CD4-positive, alpha-beta T cell treated with Interleukin-21 for 1 hour (primary cell): ENCODE measurements around the gene ATP5ME.
"Not testable (repeated sequence)": the region's sequence is repeated elsewhere in the genome, so short reads cannot be mapped to it uniquely, and the experiment has no call there.

Experiments
- DNase-seq: peaks from one replicate; pipeline ENCODE4 v3.0.0-alpha.2; 2020

The ATP5ME gene

DNA sequence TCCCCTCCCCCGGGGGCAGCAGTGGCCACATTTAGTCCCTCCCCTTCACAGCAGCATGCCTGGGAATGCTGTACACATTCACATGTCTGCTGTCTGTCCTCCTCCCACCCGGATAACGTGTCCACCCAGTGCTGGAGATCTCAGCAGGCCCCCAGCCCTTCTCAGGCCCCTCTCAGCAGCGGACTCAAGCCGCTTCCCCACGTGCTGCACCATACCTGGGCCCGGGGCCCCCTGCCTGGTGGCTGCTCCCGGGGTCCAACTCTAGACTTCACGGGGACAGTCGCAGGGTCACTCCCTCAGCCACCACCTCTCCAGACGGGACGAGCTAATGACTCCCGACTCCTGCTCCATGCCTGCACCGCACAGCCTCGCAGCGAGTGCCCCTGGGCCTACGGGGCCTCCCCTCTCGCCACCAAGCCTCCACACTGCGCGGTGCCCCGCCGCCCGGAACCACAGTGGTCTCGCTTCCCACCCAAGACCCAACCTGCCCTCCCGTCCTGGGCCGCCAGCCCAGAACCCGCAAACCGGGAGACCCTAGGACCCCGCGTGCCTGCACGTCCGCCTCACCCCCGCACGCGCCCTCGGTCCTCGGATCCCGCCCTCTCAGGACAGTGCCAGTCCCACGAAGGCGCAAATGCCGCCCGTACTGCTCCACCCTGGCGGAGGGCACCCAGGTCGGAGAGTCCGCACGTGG, 30.3 kb upstream of the ATP5ME start:
- DNase-seq: no peak

DNA sequence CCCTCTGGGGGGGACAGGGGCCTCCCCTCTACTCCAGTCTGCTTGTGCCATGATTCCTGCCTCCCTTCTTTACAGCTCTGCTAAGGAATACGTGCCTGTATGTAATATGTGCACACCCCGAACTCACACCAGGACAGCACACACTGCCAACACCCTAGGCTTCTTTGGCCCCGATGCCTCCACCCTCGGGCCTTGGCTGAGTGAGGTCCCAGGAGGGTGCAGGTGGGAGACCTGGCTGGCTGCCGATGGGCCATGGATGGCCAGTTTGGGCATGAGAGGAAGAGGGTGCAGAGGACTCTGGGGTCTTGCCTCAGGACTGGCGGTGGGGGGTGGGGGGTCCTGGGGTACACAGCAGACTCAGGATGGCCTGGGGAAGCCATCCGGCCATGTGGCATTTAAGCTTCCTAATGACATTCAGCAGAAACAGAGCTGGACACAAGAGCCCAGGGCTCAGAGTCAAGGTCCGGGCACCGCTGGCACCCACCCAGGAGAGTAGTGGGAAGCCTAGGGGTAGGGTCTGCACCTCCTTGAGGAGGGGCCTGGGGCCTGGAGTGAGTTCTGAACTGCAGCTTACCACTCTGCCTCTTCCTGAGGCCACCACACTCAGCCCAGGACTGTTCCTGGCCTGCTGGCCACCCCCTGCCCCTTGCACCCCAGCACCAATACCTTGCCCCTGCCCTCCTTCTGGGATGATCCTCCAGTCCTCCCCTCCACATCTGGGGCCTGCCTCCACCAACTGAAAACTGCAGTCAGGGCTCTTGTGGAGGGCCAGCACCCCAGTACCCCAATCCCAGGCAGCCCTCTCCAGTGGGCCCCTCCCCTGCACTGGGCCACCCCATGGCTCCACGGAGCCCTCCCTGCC, 29.5 kb upstream of the ATP5ME start:
- DNase-seq: no peak

DNA sequence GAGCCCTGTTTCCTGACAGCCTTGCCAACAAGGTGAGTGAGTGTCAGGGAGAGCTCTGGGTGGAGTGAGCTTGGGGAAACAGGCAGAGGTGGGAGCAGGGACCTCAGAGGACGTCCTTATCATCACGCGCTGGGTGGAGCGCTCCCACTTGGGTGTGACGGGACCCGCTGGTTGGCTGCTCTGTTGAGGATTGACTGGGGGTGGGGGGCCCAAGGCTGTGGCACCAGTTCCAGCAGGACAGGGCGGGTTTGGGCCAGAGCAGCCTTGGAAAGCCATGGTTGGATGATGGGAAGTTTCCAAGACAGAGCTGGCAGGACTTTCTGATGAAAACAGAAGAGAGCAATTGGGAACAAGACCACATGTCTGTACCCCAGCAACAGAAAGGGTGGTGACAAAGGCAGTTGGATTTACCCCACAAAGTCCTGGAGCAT, 28.6 kb upstream of the ATP5ME start:
- DNase-seq: no peak

DNA sequence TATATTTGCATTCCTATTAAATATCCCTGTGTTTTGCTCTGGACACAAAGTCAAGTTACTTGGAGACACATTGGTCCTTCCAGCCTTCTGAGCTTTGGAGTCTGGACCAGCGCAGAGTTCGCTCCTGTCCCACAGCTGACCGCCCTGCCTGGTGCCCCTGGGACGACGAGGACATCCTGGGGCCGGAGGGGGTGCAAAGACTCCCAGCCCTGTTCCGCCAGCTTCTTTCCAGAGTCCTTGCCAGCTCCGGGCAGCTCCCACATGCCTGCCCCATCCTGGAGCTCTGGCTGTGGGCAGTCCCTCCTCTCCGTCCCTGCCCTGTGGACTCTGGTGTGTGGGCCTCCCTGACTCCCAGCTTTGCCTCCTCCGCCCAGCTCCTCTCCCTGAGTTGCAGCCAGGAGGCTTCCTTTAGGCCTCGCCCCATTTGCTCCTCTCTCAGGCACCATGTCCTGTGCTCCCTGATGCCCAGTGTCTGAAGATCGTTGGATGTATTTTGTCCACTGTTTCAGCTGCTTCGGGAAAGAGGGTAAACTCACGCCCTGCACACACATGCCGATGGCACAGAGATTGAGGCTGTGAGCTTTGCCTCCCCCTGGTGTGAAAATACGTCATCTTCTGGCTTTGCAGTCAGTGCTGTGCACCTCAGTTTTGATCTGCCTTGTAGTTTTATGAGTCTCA, 26.6 kb upstream of the ATP5ME start:
- no peak for DNase-seq

DNA sequence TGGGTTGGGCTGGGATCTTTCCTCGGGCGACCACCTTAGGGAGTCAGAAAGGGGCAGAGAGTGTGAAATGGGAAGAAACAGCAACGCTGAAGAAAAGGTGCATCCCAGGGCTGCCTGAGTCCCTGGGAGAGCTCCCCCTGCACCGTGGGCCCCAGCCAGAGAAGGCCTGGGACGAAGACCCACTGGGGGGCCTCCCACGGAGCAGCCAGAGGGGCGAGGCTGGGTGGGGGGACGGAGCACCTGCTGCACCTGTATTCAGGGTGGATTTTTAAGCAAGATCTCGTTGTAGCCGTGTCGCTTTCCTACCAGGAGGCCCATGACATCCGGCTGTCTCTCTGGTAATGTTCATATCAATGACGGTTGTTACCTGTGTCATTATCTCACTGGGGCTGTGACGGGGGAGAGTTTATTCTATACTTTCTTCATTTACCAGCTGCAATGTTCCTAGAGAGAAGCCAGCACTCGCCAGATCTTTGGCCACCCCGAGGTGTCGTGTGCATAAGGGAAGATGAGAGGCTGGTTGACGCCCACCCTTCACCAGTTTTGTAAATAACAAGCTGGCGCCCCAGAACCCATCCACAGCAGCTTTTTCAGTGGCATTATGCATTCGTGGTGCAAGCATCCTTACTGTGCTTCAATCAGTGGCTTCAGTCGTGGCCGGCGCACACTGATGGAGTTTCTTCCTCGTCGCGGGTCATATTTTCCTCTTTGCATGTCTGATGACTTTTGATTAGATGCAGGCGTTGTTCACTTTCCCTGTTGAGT, 25.9 kb upstream of the ATP5ME start:
- DNase-seq: no peak

DNA sequence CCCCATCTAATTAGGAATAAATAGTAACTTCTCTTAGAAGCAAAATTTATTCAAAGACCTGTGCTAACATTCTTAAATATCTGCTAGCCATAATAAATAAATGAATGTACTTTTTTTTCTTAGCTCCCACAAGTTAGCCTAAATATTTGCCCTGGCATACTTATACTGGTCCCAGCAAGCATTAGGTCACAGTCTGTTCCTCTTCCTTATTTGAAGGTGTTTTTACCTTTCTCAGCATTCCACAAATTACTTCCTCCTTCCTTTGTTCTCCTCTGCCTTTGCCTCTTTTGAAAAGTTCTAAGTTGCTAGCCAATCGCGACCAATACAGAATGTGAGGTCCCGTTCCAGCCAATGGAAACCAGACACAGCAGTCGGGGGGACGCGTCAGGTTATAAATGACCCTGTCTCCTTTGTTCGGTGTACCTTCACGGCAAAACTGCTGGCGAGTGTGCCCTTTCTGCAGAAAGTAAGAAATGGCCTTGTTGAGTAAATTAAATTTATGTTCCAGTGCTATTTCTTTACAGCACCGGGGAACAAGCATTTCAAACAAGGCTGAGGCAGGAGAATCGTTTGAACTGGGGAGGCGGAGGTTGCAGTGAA, 20.4 kb upstream of the ATP5ME start:
- DNase-seq: not testable (repeated sequence)

DNA sequence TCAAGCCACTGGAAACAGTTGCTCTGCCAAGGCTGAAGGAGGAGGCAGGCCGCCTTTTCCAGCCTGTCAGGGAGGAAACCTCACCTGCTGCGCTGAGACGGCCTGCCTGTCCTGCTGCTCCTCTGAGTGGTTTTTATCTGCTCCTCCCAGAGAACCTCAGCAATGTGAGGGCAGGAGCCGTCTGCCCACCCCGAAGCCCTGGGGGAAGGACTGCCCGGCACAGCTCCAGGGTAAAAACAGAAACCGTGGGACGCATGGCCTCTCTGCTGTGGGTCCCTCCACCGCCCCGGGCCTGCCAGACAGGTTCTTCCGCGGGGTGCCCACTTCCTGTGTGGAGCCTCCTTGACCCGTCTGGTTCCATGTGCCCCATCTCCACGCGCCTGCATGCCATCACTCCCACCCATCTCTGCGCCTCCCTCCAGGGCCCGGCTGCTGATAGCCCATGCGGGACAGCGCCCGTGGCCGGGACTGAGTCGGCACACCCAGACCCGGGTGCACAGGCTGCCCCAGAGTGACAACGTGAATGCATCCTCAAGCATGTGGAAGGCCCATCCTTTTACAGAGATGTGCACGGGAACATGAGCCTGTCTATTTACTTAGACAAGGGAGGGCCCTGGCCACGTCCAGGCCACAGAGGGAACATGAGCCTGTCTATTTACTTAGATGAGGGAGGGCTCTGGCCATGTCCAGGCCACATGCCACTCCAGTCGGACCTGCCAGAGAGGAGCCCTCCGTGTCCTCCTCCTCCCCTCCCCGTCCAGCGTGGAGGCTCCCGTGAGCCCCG, 18.9 kb upstream of the ATP5ME start:
- no peak for DNase-seq

DNA sequence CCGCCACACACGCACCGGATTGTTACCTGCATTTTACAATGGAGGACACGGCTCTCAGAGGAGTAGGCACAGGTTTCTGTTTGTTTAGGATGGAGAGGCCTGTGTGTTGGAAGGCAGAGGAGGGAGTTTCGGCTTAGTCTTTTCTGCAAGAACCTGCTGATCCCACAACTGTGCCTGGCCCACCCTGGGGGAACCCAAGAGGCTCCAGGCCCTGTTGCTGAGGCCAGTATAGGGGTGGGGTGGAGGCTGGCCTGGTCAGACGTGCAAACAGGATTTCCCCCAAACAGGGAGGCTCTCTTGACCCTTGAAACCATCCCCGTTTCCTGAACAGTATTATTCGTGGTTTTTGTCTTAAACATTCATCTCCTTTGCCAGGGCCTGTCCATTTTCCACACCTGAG, 15.6 kb upstream of the ATP5ME start:
- no peak for DNase-seq

DNA sequence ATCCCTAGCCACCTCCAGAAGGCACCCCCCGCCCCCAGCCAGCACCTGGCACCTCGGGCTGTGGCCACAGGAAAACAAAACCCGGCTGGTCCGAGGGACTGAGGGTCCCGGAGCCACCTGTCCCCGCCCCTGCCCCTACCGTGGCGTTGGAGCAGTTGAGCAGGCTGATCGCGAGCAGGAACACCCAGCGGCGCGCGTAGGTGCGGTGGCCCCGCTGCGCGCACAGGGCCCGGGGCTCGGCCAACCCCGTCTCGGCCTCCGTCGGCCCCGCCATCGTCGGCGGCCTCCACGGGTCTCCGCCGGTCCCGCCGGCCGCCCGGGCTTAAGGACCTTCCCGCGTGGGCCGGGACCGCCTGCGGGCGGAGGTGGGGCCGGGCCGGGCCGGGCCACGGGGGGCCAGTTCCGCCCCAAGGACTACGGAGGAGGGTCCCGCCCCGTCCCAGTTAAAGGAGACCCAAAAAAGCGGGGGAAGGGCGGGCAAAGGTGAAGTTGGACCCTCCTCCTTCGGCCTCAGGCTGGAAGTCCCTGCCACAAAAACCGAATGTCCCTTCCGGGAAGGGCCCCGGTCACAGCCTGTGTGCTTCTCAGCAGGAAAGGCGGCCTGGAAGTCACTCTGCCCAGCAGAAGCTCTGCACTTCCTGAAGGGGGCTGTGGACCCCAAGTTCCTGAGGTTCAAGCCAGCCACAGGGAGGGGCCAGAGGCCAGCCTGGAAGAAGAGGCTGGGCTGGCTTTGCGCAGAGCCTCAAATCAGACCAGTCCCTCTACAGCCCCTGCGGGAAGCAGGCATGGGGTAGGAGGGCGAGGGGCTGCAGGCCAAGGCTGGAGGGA, 15.0 kb upstream of the ATP5ME start, which contains the start of gene SLC49A3:
TSS of gene SLC49A3 (minus strand) at position 298 of the 828 bp plus-strand sequence. CDS start at position 274, 24 bp downstream.
- DNase-seq: no peak

DNA sequence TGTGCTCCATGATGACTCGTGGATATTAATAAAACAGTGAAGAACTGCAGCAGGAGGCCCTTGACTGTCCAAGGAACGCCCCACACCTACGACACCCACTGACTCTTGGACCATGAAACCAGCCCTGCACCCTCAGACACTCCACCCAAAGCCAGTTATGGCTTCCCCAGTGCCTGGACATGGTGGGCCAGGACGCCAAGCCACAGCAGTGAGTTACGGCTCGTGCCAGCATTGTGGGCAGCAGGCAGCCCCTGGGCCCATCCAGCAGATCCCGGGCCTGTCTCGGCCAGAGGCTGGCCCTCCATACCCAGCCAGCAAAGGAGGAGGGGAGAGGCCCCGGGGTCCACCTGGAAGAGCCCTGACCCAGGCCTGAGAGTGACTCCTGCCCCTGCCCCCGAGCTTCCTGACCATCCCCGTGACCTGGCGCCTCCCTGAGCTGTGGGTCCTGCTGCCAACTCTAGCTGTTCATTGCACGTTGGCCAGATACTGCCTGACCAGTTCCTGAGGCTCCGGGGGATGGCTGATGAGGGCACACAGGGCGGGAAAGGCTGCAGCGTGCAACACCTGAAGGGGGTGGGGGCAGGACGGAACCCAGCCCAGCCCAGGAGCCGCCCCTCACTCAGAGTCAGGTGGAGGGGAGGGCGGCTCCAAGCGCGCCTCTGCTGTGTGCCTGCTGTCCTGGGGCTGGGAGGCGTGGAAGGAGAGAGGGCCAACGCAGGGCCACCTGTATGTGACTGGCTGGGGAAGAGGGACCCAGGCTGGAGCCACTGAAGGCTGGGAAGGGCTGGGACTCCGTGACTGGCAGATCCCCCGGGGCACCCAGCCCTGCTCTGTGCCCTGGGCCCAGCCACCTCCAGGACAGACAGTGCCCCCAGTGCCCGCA, 14.1 kb upstream of the ATP5ME start:
- no peak for DNase-seq

DNA sequence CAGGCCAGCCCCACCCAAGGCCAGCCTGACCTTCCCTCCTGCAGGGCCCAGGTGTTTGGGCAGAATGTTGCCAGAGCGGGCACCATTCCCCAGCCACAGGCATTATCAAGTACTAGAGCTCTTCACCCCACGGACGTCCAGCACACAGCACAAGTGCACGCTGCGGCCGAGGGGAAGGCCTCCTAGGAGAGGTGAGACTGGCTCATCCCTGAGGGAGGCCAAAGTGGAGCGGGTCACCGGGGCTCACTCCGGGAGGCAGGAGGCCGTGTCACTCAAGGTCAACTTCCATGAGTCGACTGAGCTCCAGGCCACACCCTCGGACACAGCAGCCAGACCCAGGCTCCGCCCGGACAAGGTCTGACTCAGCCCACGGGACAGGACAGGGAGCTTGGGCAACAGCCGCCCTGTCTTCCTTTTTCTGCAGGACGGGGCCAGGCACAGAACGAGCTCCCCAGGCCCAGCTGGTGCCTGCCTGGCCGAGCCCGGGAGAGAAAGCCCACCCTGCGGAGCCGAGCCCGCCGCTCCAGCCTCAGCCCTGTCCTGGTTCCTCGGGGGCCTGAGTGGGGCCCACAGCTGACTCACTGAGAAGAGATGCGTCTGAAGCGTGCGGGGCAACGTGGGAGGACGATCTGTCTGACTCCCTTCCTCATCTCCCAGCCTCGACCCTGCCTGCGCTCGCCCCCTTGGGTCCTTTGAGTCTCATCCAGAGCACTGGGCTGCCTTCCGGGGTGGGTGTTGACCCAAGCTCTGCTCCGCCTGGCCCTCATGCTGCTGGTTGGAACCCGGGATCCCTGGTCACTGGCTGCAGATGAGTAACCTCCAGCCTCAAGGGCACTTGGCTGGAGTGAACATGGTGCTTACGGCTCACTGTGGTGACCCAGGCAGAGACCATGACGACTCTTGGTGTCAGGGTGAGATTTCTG, 13.2 kb upstream of the ATP5ME start:
- DNase-seq: no peak

DNA sequence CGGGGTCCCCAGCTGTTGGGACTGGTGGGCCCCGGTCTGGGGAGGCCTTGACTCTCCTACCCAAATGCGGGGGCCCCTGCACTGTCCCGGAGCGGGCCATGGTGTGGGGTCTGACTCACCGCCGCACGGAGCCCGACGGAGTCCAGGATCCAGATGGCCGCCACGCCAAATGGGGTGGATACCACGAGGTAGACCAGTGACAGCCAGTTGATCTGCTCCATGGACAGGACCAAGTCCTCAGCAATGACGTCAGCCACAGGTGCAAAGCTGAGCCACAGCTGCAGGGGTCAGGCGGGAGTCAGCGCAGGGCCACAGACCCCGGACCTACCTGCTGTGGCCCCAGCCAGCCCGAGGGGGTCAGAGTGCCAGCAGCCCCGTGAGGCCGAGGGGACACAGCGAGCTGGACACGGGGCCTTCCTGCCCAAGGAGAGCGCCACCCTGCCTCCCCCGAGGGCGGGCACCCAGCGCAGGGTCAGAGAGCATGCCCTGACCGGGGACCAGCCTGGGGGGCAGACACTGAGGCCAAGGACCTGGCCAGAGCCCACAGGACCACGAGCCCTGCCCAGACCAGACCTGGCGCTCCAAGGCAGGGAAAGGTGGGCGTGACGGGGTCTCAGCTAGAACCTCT, 12.5 kb upstream of the ATP5ME start:
- no peak for DNase-seq

DNA sequence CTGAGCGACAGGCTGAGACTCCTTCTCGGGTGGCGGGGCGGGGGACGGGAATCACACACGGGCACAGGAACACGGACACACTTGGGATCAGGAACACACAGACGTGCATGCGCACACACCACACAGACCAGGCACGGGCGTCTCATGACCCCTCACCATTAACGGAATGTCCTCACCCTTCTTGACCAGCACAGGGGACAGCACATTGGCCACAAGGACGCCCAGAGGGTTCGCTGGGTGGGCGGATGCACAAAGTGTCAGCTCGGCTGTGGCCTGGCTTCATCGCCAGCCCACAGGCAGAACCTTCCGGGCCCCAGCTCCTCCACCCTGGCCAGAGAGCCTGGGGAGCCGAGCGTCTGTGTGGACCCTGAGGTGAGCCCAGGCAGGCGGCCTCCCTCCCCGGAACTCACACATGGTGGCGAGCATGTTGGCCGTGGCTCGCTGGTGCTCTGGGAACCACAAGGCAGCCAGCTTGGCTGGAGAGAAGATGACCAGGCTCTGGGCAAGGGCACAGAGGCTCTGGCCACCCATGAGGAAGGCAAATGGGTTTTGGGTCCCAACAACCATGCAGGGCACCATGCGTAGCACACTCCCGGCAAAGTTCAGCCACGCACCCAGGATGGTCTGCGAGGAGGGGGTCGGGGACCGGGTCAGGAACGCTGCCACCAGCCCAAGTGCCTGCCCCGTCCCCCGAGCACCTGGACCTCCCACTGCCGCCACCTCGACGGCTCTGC, 11.8 kb upstream of the ATP5ME start:
- DNase-seq: no peak

DNA sequence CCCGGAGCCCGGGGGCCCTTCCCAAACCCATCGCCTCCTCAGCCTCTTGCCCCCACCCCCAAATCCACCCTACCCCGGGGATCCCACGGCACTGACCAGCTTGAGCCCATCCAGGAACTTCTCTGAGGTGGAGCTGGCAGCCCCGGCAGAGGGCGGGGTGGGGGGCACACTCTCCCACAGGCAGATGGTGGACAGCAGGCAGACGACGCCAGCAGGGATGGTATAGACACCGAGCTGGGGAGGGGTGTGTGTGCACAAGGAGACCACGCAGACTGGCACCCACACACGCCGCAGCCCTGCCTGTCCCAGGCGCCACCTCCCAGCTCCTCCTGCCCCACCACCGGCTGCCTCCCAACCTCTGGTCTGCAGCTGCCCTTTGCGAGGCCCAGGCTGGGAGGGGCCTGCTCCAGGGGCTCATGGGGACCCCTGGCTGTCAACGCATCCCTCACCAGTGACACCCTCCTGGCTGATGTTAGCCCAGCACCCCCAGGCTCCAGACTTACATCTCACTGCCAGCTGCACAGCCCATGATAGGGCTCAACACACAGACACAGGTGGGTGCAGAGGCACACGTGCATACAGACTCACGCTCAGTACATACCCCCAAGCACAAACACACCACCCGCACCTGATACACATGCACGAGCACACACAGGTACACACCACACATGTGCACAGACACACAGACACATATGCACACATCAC, 10.7 kb upstream of the ATP5ME start:
- no peak for DNase-seq

DNA sequence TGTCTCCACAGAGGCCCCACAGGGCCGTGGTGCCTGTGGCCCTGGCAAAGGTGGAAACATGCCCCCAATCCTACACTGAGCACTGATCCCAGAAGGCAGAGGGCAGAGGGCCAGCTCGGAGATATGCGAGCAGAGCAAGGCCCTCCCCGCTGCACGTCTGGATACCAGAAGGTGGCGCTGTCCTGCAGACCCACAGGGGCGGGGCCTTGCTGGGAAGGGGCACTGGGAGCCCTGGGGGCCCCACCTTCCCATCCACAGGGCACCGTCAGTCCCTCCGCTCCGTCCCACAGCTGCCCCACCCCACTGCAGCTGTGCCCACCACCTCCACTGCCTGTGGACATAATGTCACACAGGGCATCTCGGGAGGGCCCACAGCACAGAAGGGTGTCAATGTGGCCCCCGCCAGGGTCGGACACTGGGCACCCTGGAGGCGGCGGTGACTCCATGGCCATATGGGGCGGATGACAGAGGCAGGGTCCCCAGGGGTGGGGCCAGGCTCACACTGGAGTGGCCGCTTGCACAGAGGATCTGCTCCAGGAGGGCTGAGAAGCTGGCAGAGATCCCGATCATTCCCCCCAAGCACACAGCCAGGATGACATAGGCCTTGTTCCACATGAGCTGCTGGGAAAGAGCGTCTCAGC, 10.0 kb upstream of the ATP5ME start:
- peak; percentile 32 for DNase-seq
